ENCODE data around the gene NPC1L1. TPM values are rescaled to one million over a fixed set of nuclear protein-coding genes. Genes with fewer than 3 reads are reported as not detected.
A peak's percentile ranks its signal among the peaks of the same experiment; 100 is the strongest.

The NPC1L1 gene
- total RNA-seq, 2 donors from 2014 or later = 0.85 to 2.2 TPM

DNA sequence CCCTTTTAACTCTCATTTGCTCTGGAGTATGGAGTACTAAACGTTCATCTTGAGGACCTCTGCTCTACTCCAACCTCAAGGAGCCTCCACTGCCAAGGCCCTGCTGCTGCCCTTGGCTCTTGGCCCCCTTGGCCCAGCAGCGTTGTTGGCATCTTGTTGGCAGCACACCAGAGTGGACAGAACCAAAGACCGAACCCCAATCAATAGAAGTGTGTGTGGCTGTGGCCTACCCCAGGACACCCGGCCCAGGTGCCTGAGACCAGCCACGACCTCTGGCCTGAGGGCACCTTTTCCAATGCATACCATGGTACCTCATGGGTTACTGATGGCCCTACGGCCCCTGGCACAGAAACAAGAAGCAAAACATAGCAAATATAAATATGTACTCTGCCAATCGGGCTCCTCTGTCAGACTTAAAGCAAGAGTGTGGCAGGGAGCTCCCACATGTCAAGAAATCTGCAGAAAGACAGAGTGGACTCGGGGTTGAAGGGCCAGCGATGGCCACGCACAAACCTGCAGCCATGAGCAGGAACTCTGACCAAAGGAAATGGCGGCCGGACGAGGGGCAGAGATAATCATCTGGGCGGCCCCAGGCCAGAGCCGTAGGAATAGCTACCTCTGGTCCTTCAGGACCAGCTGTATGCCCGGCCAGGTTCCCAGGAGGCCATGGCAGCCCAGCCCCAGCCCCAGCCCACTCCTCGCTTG lies 2.9 kb downstream of the NPC1L1 start:
- TF ChIP-seq, protein P1, sequence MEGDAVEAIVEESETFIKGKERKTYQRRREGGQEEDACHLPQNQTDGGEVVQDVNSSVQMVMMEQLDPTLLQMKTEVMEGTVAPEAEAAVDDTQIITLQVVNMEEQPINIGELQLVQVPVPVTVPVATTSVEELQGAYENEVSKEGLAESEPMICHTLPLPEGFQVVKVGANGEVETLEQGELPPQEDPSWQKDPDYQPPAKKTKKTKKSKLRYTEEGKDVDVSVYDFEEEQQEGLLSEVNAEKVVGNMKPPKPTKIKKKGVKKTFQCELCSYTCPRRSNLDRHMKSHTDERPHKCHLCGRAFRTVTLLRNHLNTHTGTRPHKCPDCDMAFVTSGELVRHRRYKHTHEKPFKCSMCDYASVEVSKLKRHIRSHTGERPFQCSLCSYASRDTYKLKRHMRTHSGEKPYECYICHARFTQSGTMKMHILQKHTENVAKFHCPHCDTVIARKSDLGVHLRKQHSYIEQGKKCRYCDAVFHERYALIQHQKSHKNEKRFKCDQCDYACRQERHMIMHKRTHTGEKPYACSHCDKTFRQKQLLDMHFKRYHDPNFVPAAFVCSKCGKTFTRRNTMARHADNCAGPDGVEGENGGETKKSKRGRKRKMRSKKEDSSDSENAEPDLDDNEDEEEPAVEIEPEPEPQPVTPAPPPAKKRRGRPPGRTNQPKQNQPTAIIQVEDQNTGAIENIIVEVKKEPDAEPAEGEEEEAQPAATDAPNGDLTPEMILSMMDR (IDR thresholded peaks at IDR 0.05) = no peak
- DNase-seq (ENCODE audit: low spot score) (no peak), ATAC-seq (ENCODE audit: insufficient number of reproducible peaks, low FRiP score, low read depth) (no peak)
- no peaks in the 10 kb centered on the region for H3K36me3 ChIP-seq
- H3K4me1 ChIP-seq (ENCODE audit: control insufficient read depth in 1 of 2, low read depth in 2 of 2) = no peaks in the 10 kb centered on the region
- no peaks in the 10 kb centered on the region for H3K27me3 ChIP-seq (replicated peaks; ENCODE audit: insufficient read depth)
- H3K9me3 ChIP-seq = no peaks in the 10 kb centered on the region
- H3K27ac ChIP-seq = no peak overlapping the region
- H3K4me3 ChIP-seq = no peak overlapping the region

- no peaks in the 10 kb centered on the region for H3K4me1 ChIP-seq (ENCODE audit: control insufficient read depth in 1 of 2, low read depth in 2 of 2)
- DNase-seq (ENCODE audit: low spot score) (no peak), ATAC-seq (ENCODE audit: insufficient number of reproducible peaks, low FRiP score, low read depth) (no peak)
- no peaks in the 10 kb centered on the region for H3K9me3 ChIP-seq
- TF ChIP-seq, protein P1 (IDR thresholded peaks at IDR 0.05) = no peak
- H3K4me3 ChIP-seq = no peak overlapping the region
- H3K36me3 ChIP-seq = no peaks in the 10 kb centered on the region
- no peak overlapping the region for H3K27ac ChIP-seq
- no peaks in the 10 kb centered on the region for H3K27me3 ChIP-seq (replicated peaks; ENCODE audit: insufficient read depth)
Measured at GRCh38 chr7:44537442-44537841, 3.7 kb downstream of the NPC1L1 start.

- Histone ChIP-seq H3K4me1 (ENCODE audit: control insufficient read depth in 1 of 2, low read depth in 2 of 2) (no peaks in the 10 kb centered on the region), H3K9me3 (no peaks in the 10 kb centered on the region), H3K4me3 (no peak overlapping the region), H3K36me3 (no peaks in the 10 kb centered on the region), H3K27ac (no peak overlapping the region), H3K27me3 (replicated peaks; ENCODE audit: insufficient read depth) (no peaks in the 10 kb centered on the region)
- DNase-seq (ENCODE audit: low spot score) (no peak), ATAC-seq (ENCODE audit: insufficient number of reproducible peaks, low FRiP score, low read depth) (no peak)
- TF ChIP-seq, protein P1 (IDR thresholded peaks at IDR 0.05) = no peak
Measured at GRCh38 chr7:44536090-44536489, 5.0 kb downstream of the NPC1L1 start.

- Histone ChIP-seq H3K9me3 (no peaks in the 10 kb centered on the region), H3K27ac (no peak overlapping the region), H3K27me3 (replicated peaks; ENCODE audit: insufficient read depth) (no peaks in the 10 kb centered on the region), H3K4me1 (ENCODE audit: control insufficient read depth in 1 of 2, low read depth in 2 of 2) (no peaks in the 10 kb centered on the region), H3K36me3 (no peaks in the 10 kb centered on the region), H3K4me3 (no peak overlapping the region)
- DNase-seq (ENCODE audit: low spot score) (no peak), ATAC-seq (ENCODE audit: insufficient number of reproducible peaks, low FRiP score, low read depth) (no peak)
- TF ChIP-seq, protein P1 (IDR thresholded peaks at IDR 0.05) = no peak
Measured at GRCh38 chr7:44535348-44536064, 5.6 kb downstream of the NPC1L1 start.

DNA sequence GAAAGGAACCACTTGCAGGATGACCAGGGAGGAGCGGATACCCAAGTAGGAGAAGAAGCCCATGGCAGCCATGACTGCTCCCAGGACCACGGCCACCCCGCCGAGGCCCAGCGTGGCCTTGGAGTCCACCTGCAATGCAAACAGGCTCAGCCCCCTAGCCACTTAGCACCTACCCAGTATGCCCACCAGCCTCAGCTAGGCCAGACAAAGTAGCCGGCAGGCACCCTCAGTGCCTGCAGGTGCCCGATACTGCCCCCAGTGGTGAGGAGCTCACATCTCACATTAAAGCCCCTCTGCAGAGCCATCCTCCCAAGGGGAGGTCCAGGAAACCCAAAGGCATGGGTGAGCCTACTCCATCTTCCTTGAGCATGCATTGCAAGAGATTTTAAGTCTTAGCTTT lies 6.6 kb downstream of the NPC1L1 start:
- Histone ChIP-seq H3K4me3 (no peak overlapping the region), H3K27ac (no peak overlapping the region), H3K4me1 (ENCODE audit: control insufficient read depth in 1 of 2, low read depth in 2 of 2) (no peaks in the 10 kb centered on the region), H3K27me3 (replicated peaks; ENCODE audit: insufficient read depth) (no peaks in the 10 kb centered on the region), H3K9me3 (no peaks in the 10 kb centered on the region), H3K36me3 (no peaks in the 10 kb centered on the region)
- TF ChIP-seq, protein P1 (IDR thresholded peaks at IDR 0.05) = peak; percentile 40
- DNase-seq (ENCODE audit: low spot score) (no peak), ATAC-seq (ENCODE audit: insufficient number of reproducible peaks, low FRiP score, low read depth) (no peak)
